GM19025 (cell line): ENCODE measurements around the gene HBM.
"Not testable (repeated sequence)": the region's sequence is repeated elsewhere in the genome, so short reads cannot be mapped to it uniquely, and the experiment has no call there.

Experiments
- ATAC-seq: cut with Tn5 transposase; IDR thresholded peaks from one replicate; pipeline ENCODE4 v1.9.1; 2021; ENCODE audit warnings: mild to moderate bottlenecking, low read depth, moderate library complexity; ENCODE audit not compliant: unreplicated experiment

HBM gene

DNA sequence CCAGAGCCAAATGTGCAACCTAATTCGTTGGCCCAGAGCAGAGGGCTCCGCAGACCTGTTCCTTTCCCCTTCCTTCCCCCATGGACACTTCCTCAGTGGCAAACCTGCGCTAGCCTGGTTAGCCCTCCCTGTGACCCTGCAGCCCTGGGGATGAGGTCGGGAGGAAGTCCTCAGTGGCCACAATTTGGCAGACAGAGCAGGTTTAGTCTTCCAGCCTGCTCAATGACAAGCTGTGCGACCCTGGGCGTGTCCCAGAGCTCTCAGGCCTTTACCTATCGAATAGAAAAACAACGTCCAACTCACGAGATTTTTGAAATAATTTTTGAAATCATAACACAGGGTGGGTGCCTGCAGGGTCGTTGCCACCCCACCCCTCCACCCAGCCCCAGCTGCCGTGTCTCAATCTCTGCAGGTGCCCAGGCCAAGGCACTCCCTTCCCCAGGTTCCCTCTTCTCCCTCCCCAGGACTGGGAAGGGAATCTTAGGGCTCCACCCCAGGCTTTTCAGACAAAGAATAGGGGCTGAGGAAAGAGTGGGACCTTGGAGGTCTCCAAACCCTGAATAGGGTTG, 1.4 kb downstream of the HBM start:
- no peak for ATAC-seq

DNA sequence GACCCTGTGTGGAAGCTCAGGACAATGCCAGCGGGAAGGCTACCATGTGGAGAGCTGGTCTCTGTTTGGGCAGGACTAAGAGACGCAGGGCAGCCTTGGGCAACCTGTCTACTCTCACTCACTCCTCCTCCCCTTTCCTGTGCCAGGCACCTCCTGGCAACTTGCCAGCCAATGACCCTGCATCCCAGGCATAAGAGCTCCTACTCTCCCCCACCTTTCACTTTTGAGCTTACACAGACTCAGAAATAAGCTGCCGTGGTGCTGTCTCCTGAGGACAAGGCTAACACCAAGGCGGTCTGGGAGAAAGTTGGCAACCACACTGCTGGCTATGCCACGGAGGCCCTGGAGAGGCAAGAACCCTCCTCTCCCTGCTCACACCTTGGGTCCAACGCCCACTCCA, 2.6 kb downstream of the HBM start:
- no peak for ATAC-seq

DNA sequence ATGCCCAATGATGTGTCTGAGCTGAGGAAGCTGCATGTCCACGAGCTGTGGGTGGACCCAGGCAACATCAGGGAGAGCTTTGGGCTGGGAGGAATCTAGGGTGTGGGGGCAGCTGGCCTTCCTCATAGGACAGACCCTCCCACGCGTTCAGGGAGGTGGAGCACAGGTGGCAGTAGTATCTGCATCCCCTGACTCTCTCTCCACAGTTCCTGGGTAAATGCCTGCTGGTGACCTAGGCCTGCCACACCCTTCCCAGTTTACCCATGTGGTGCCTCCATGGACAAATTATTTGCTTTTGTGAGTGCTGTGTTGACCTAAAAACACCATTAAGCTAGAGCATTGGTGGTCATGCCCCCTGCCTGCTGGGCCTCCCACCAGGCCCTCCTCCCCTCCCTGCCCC, 3.2 kb downstream of the HBM start:
- no peak for ATAC-seq

DNA sequence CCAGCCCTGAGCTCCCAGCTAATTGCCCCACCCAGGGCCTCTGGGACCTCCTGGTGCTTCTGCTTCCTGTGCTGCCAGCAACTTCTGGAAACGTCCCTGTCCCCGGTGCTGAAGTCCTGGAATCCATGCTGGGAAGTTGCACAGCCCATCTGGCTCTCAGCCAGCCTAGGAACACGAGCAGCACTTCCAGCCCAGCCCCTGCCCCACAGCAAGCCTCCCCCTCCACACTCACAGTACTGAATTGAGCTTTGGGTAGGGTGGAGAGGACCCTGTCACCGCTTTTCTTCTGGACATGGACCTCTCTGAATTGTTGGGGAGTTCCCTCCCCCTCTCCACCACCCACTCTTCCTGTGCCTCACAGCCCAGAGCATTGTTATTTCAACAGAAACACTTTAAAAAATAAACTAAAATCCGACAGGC, 4.3 kb downstream of the HBM start:
- not testable (repeated sequence) for ATAC-seq

DNA sequence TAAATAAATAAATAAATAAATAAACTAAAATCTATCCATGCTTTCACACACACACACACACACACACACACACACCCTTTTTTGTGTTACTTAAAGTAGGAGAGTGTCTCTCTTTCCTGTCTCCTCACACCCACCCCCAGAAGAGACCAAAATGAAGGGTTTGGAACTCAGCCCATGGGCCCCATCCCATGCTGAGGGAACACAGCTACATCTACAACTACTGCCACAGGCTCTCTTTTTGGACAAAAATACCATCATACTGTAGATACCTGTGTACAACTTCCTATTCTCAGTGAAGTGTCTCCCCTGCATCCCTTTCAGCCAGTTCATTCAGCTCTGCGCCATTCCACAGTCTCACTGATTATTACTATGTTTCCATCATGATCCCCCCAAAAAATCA, 5.0 kb downstream of the HBM start:
- ATAC-seq, result no peak

DNA sequence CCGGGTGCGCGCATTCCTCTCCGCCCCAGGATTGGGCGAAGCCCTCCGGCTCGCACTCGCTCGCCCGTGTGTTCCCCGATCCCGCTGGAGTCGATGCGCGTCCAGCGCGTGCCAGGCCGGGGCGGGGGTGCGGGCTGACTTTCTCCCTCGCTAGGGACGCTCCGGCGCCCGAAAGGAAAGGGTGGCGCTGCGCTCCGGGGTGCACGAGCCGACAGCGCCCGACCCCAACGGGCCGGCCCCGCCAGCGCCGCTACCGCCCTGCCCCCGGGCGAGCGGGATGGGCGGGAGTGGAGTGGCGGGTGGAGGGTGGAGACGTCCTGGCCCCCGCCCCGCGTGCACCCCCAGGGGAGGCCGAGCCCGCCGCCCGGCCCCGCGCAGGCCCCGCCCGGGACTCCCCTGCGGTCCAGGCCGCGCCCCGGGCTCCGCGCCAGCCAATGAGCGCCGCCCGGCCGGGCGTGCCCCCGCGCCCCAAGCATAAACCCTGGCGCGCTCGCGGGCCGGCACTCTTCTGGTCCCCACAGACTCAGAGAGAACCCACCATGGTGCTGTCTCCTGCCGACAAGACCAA, 6.7 kb downstream of the HBM start, which contains the start of gene HBA2:
Gene HBA2, plus strand, starts transcription at position 503 of the 568 bp plus-strand sequence. Its CDS starts 37 bp downstream, at position 540.
- not testable (repeated sequence) for ATAC-seq

DNA sequence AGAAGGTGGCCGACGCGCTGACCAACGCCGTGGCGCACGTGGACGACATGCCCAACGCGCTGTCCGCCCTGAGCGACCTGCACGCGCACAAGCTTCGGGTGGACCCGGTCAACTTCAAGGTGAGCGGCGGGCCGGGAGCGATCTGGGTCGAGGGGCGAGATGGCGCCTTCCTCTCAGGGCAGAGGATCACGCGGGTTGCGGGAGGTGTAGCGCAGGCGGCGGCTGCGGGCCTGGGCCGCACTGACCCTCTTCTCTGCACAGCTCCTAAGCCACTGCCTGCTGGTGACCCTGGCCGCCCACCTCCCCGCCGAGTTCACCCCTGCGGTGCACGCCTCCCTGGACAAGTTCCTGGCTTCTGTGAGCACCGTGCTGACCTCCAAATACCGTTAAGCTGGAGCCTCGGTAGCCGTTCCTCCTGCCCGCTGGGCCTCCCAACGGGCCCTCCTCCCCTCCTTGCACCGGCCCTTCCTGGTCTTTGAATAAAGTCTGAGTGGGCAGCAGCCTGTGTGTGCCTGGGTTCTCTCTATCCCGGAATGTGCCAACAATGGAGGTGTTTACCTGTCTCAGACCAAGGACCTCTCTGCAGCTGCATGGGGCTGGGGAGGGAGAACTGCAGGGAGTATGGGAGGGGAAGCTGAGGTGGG, 7.6 kb downstream of the HBM start:
- not testable (repeated sequence) for ATAC-seq

DNA sequence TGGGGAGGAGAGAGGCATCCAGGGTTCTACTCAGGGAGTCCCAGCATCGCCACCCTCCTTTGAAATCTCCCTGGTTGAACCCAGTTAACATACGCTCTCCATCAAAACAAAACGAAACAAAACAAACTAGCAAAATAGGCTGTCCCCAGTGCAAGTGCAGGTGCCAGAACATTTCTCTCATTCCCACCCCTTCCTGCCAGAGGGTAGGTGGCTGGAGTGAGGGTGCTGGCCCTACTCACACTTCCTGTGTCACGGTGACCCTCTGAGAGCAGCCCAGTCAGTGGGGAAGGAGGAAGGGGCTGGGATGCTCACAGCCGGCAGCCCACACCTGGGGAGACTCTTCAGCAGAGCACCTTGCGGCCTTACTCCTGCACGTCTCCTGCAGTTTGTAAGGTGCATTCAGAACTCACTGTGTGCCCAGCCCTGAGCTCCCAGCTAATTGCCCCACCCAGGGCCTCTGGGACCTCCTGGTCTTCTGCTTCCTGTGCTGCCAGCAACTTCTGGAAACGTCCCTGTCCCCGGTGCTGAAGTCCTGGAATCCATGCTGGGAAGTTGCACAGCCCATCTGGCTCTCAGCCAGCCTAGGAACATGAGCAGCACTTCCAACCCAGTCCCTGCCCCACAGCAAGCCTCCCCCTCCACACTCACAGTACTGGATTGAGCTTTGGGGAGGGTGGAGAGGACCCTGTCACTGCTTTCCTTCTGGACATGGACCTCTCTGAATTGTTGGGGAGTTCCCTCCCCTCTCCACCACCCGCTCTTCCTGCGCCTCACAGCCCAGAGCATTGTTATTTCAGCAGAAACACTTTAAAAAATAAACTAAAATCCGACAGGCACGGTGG, 8.4 kb downstream of the HBM start:
- ATAC-seq, result not testable (repeated sequence)

DNA sequence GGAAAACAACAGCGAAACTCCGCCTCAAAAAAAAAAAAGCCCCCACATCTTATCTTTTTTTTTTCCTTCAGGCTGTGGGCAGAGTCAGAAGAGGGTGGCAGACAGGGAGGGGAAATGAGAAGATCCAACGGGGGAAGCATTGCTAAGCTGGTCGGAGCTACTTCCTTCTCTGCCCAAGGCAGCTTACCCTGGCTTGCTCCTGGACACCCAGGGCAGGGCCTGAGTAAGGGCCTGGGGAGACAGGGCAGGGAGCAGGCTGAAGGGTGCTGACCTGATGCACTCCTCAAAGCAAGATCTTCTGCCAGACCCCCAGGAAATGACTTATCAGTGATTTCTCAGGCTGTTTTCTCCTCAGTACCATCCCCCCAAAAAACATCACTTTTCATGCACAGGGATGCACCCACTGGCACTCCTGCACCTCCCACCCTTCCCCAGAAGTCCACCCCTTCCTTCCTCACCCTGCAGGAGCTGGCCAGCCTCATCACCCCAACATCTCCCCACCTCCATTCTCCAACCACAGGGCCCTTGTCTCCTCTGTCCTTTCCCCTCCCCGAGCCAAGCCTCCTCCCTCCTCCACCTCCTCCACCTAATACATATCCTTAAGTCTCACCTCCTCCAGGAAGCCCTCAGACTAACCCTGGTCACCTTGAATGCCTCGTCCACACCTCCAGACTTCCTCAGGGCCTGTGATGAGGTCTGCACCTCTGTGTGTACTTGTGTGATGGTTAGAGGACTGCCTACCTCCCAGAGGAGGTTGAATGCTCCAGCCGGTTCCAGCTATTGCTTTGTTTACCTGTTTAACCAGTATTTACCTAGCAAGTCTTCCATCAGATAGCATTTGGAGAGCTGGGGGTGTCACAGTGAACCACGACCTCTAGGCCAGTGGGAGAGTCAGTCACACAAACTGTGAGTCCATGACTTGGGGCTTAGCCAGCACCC, 9.5 kb downstream of the HBM start:
- ATAC-seq, result no peak

DNA sequence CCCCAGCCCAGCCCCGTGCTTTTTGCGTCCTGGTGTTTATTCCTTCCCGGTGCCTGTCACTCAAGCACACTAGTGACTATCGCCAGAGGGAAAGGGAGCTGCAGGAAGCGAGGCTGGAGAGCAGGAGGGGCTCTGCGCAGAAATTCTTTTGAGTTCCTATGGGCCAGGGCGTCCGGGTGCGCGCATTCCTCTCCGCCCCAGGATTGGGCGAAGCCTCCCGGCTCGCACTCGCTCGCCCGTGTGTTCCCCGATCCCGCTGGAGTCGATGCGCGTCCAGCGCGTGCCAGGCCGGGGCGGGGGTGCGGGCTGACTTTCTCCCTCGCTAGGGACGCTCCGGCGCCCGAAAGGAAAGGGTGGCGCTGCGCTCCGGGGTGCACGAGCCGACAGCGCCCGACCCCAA, 10.2 kb downstream of the HBM start:
- ATAC-seq, result not testable (repeated sequence)

DNA sequence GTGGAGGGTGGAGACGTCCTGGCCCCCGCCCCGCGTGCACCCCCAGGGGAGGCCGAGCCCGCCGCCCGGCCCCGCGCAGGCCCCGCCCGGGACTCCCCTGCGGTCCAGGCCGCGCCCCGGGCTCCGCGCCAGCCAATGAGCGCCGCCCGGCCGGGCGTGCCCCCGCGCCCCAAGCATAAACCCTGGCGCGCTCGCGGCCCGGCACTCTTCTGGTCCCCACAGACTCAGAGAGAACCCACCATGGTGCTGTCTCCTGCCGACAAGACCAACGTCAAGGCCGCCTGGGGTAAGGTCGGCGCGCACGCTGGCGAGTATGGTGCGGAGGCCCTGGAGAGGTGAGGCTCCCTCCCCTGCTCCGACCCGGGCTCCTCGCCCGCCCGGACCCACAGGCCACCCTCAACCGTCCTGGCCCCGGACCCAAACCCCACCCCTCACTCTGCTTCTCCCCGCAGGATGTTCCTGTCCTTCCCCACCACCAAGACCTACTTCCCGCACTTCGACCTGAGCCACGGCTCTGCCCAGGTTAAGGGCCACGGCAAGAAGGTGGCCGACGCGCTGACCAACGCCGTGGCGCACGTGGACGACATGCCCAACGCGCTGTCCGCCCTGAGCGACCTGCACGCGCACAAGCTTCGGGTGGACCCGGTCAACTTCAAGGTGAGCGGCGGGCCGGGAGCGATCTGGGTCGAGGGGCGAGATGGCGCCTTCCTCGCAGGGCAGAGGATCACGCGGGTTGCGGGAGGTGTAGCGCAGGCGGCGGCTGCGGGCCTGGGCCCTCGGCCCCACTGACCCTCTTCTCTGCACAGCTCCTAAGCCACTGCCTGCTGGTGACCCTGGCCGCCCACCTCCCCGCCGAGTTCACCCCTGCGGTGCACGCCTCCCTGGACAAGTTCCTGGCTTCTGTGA, 11.0 kb downstream of the HBM start, which contains the start of gene HBA1:
Gene HBA1, plus strand, starts transcription at position 204 of the 906 bp plus-strand sequence. Its CDS starts 37 bp downstream, at position 241.
- not testable (repeated sequence) for ATAC-seq

DNA sequence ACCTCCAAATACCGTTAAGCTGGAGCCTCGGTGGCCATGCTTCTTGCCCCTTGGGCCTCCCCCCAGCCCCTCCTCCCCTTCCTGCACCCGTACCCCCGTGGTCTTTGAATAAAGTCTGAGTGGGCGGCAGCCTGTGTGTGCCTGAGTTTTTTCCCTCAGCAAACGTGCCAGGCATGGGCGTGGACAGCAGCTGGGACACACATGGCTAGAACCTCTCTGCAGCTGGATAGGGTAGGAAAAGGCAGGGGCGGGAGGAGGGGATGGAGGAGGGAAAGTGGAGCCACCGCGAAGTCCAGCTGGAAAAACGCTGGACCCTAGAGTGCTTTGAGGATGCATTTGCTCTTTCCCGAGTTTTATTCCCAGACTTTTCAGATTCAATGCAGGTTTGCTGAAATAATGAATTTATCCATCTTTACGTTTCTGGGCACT, 11.6 kb downstream of the HBM start:
- ATAC-seq, result no peak

DNA sequence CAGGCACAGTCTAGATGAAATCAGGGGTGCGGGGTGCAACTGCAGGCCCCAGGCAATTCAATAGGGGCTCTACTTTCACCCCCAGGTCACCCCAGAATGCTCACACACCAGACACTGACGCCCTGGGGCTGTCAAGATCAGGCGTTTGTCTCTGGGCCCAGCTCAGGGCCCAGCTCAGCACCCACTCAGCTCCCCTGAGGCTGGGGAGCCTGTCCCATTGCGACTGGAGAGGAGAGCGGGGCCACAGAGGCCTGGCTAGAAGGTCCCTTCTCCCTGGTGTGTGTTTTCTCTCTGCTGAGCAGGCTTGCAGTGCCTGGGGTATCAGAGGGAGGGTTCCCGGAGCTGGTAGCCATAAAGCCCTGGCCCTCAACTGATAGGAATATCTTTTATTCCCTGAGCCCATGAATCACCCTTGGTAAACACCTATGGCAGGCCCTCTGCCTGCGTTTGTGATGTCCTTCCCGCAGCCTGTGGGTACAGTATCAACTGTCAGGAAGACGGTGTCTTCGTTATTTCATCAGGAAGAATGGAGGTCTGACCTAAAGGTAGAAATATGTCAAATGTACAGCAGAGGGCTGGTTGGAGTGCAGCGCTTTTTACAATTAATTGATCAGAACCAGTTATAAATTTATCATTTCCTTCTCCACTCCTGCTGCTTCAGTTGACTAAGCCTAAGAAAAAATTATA, 12.3 kb downstream of the HBM start:
- ATAC-seq, result no peak

DNA sequence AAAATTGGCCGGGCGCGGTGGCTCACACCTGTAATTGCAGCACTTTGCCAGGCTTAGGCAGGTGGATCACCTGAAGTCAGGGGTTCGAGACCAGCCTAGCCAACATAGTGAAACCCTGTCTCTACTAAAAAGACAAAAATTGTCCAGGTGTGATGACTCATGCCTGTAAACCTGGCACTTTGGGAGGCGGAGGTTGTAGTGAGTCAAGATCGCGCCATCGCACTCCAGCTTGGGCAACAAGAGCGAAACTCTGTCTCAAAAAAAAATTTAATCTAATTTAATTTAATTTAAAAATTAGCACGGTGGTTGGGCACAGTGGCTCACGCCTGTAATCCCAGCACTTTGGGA, 12.9 kb downstream of the HBM start:
- ATAC-seq, result no peak

DNA sequence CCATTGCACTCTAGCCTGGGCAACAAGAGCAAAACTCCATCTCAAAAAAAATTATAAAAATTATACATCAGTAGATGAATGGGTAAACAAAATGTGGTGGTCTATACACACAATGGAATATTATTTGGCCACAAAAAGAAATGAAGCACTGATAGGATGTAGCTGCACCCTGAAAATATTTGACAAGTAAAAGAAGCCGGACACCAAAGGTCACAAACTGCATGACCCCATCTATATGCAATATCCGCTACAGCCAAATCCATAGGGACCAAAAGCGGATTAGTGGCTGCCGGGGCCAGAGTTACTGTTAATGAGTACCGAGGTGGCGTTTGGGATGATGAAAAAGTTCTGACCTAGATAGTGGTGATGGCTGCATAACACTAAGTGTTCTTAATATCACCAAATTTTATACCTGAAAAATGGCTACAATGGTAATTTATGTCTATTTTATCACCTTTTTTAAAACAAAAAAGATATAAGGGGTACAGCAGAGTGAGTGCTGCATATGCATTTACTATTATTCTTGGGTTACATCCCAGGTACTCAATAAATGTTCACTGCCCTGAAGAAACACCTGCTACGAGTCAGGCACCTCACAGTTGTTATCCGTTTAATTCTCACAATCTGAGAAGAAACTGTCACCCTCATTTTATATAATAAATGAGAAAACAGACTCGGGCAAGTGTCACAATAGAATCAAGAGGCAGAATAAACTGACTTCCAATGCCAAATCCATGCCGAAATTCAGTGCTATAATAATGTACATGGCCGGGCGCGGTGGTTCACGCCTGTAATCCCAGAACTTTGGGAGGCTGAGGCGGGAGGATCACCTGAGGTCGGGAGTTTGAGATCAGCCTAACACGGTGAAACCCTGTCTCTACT, 13.7 kb downstream of the HBM start:
- ATAC-seq, result no peak

DNA sequence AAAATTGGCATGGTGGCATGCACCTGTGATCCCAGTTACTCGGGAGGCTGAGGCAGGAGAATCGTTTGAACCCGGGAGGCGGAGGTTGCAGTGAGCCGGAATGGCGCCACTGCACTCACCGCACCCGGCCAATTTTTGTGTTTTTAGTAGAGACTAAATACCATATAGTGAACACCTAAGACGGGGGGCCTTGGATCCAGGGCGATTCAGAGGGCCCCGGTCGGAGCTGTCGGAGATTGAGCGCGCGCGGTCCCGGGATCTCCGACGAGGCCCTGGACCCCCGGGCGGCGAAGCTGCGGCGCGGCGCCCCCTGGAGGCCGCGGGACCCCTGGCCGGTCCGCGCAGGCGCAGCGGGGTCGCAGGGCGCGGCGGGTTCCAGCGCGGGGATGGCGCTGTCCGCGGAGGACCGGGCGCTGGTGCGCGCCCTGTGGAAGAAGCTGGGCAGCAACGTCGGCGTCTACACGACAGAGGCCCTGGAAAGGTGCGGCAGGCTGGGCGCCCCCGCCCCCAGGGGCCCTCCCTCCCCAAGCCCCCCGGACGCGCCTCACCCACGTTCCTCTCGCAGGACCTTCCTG, 14.4 kb downstream of the HBM start, which contains the start of gene HBQ1:
Gene HBQ1, plus strand, starts transcription at position 359 of the 575 bp plus-strand sequence. Its CDS starts 28 bp downstream, at position 387.
- no peak for ATAC-seq
